ENCODE results near the gene PCBP3.
A peak's percentile ranks its signal among the peaks of the same experiment; 100 is the strongest.
"Not testable (repeated sequence)": the region's sequence is repeated elsewhere in the genome, so short reads cannot be mapped to it uniquely, and the experiment has no call there.

The PCBP3 gene

DNA sequence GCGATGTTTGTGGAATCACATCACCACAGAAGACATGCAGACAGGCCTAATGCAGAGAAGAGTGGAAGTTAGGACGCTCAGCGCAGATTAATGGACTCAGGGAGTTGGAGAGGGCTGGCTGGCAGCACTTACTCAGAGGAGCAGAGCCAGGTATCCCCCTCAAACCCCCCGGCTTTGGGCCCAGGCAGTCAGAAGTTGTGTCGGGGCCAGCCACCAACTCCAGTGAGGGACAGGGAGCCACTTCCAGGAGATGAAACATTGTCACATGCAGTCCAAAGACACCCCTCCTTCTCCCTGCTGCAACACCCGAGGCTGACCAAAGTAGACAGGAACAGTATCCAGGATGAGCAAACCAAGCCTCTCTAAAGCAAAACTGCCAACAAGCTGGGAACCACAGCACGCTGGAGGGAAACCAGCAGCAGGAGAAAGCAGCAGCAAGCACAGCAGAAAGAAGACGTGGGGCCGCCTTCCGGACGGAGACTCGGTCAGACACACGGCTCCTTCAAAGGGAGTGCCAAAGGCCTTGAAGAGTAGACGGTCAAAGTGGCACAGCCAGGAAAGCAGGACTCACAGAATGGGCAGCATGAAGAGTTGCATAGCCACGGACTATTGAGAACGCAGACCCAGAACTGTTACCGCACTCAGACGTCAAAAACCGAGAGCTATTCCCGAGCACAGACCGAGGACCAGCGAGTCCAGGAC, 149.3 kb downstream of the PCBP3 start:
- H3K4me3 ChIP-seq (ENCODE audit: low read length) = no peak overlapping the region
- no peak for DNase-seq (ENCODE audit: low read depth, low spot score)

DNA sequence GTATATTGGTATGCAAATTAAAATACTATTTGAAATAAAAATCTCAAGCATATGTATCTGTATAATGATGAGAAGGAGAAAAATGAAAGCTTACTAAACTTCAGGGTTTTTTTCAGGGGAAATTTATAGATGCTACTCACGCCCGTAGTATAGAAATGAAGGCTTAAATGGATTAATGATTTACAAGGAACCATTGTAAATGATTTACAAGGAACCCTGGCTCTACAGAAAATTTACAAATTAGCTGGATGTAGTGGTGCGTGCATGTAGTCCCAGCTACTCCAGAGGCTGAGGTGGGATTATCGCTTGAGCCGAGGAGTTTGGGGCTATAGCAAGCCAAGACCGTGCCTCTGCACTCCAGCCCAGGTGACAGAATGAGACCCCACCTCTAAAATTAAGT, 150.5 kb downstream of the PCBP3 start:
- no peak for DNase-seq (ENCODE audit: low read depth, low spot score)
- no peak overlapping the region for H3K4me3 ChIP-seq (ENCODE audit: low read length)

DNA sequence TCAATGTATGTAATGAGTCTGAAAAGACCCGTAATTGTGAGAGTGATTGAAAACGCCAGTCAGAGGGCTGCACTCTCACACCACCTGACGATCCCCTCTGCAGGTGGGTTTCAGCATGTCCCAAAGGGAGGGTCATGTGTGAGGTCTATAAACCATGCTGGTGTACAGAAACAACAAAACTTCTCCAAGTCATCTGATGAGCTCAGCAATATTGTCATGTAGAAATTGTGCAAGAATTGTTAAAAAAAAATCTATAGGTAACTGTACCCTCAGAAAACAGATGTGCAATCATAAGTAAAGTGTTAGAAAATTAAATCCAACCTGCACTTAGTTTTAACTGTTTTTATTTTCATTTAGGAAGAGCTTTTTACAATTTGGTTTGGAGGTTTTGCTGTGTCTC, 152.5 kb downstream of the PCBP3 start:
- DNase-seq (ENCODE audit: low read depth, low spot score) = no peak
- H3K4me3 ChIP-seq (ENCODE audit: low read length) = no peak overlapping the region

DNA sequence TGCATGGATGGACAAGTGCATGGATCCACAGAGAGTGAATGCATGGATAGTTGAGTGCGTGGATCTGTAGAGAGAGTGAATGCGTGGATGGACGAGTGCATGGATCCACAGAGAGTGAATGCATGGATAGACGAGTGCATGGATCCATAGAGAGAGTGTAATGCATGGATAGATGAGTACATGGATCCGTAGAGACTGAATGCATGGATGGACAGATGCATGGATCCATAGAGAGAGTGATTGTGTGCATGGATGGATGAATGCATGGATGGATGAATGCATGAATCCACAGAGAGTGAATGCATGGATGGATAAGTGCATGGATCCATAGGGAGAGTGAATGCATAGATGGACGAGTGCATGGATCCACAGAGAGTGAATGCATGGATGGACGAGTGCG, 153.8 kb downstream of the PCBP3 start:
- H3K4me3 ChIP-seq (ENCODE audit: low read length) = no peak overlapping the region
- no peak for DNase-seq (ENCODE audit: low read depth, low spot score)

DNA sequence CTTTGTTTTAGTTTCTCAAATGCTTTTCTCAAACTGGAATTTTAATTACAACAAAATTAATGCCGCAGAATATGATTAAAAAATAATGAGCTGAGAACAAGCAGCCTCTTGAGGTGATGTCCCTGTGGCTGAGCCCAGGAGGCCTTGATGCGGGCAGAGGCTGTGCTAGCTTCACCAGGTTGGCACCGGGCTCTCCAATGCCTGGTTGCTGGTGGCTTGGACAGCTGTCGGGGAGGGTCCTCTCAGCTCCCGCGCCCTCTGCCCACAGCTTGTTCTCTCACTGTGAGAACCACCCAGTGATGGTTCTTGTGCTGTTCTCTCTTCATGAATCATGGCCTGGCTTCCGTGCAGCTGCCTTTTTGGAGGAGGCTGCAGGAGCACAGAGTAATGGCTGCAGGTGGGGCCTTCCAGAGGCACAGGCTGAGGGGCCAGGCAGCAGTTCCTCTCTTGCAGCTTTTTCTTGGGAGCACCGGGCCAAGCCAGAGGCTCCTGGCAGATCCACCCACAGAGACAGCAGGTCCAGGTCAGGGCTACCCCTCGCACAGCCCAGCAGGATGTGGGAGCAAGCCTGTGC, 156.3 kb downstream of the PCBP3 start:
- H3K4me3 ChIP-seq (ENCODE audit: low read length) = no peak overlapping the region
- DNase-seq (ENCODE audit: low read depth, low spot score) = no peak

DNA sequence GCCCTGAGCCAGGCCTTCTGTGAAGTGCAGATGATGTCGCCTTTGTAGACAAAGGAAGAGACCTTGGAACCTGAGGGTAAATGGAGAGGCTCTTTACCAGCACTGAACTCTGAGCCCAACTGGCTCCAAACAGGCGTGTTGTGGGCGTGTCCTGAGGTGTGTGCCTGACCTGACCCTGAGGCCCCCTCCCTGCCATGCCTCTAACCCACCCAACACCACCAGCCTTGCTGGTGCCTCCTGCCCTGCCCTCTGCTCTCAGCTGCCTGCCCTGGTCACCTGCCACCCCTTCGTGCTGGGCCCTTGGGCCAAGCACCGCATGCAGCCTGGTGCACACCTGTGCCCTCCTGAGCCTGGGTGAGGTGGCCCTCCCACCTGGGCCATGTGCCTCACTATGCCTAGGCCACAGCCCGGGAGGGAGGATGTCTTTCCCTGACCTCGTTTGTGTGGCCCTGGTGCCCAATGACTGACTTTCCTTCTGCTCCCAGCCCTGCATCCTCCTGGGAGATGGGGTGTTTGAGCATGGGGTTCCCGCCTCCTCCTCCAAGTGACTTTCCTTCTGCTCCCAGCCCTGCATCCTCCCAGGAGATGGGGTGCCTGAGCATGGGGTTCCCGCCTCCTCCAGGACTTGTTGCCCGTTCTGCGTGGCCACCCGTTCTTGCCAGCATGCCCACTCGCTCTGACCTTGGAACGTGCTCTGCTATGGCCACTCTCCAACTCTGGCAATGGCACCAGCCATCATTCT, 157.0 kb downstream of the PCBP3 start:
- no peak overlapping the region for H3K4me3 ChIP-seq (ENCODE audit: low read length)
- DNase-seq (ENCODE audit: low read depth, low spot score) = no peak

DNA sequence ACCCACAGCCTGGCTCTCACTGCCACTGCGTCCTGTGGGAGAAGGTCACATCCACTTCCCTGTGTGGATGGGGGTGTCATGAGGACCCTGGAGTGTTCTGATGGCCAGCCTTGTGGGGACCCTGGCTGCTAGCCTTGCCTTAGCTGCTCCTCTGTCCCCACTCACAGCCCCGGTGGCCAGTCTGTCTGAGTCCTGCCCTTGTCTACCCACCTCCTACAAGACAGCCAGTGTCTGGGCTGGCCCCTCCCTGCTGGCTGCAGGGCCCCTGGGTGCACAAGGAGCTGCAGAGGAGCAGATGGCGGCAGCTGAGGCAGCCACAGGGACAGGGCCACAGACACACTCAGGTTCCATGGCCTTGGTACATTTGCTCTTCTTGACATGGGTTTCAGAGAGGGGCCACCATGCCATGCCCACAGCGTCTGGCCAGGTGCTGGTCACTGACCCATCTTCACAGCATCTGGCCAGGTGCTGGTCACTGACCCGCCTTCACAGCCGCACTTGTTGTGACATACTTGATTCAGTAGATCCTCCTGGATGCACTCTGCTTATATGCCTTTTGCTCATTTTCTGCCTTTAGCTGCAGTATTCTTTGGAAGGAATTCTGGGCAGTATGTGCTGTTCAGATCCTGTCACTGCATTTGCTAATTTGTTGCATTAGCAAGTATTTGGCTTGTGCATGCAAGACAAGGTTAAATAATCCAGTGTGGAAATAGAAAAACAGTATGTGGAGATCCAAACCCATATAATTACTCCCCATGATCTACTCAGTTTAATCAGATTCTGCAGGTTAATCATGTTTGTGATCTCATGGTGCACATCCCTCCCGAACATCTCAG, 157.8 kb downstream of the PCBP3 start:
- no peak overlapping the region for H3K4me3 ChIP-seq (ENCODE audit: low read length)
- DNase-seq (ENCODE audit: low read depth, low spot score) = no peak

DNA sequence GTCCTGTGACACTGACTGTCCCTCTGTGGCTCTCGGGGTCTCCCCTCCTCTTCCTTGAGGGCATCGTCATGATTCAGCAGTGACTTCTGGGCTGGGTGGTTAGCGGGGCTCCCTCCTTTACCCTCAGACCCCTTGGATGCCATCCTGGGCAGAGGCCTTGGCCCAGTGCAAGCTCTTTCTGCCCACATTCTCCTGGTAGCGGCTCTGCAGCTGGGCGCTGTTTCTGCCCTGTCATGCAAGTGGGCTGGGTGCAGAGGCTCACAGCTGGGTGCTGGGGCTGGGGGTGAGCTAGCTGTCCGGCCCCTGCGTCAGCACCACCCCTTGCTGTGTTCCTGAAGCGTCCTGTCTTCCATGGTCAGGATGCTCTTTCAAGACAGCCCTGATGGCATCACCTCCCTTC, 158.5 kb downstream of the PCBP3 start:
- DNase-seq (ENCODE audit: low read depth, low spot score) = no peak
- no peak overlapping the region for H3K4me3 ChIP-seq (ENCODE audit: low read length)

DNA sequence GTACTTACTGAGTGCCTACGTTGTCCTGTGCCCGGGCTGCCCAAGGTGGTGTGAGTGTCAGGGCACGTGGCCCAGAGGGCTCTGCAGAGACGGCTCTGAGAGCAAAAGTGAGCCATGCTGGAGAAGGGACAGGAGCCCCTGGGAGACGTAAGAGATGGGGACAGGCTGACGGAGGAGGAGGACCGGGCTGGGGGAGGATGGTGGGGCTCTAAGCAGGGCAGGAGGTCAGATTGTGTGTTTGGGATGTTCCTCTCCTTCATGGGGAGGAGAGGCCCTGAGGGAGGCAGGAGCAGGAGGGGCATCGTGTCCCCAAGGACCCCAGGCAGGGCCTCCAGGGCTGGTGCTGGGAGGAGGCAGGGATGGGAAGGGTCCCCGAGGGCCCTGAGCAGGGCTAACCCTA, 158.9 kb downstream of the PCBP3 start:
- no peak for DNase-seq (ENCODE audit: low read depth, low spot score)
- H3K4me3 ChIP-seq (ENCODE audit: low read length) = no peak overlapping the region

DNA sequence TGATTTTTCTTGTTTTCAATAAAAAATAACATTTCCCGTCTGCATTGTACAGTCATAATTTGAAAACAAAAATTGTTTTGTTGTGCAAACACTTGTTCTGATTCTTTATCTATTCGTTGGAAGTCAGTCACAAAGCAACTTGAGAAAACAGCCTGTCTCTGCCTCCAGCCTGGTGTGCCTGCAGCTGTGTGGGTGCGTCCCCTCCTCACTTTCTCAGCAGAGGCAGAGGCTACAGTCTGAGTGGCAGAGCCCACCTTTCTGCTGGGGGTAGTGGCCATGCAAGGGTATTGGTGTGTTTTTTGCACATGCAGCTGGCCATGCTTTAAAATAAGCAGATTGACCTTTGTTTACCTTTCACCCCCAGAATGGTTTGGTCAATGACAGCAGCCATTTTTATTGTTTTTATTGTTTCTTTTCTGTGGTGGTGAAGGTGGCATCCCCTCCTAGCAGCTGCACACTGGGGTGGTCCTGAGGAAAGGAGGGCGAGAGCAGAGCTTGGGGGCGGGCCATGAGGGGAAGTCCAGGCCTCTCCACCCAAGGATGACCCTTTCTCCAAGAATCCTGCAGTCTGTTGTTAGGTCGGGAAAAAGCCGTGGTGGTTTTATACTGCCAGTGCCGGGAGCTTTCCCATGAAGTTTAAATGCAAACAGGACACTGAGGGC, 159.6 kb downstream of the PCBP3 start:
- H3K4me3 ChIP-seq (ENCODE audit: low read length) = no peak overlapping the region
- DNase-seq (ENCODE audit: low read depth, low spot score) = no peak

DNA sequence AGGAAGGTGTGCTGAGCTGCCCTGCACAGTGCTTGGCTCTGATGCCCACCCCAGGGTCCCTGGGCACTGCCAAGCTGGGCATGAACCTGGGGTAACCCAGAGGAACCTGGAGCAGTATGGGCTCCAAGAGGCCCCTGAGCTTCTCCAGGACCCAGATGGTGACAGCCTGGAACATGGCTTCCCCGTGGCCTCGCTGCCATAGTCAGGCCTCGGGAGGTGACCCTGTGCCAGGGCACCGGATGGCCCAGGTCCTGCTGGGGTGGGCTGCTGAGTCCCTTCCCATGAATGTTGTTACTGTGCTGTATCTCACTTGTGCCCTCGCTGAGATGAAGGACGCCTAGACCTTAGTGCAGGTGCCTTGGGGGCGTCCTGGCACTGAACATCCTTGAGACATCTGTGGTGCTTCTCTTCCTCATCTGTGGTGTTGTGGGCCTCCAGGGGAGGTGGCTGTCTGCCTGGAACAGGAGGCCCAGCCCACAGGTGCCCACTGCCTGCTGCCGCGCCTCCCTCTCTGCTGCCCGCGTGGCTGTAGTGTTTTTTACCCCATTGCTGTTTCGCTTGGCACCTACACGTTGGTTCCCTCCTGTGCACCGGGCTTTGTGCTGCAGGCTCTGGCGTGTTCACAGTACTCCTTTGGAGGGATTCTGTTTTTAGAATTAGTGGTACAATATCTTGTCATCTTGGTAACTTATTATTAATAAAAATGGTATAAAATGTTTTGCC, 160.3 kb downstream of the PCBP3 start:
- no peak for DNase-seq (ENCODE audit: low read depth, low spot score)
- H3K4me3 ChIP-seq (ENCODE audit: low read length) = no peak overlapping the region

DNA sequence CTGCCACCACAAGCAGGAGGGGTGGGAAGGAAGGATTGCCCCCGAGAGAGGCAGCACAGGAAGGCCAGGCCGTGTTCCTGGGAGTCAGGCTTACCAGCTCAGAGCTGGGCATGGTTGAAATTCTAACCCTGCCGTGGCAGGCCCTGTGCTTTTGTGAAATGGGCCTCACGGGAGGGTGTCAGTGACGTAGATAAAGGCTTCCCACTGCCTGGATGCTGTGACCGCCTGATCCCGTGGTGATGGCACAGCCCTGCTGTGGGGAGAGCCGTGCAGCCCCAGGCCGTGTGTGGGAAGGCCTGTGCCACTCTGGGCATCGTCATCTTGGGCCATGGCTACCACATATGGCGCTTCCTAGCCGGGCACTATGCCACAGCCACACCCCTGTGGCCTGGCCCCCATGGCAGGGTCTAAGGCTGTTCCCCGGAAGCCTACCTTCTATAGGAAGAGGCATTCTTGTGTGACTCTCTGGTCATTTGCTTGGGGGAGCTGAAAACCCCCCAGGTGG, 161.3 kb downstream of the PCBP3 start:
- DNase-seq (ENCODE audit: low read depth, low spot score) = no peak
- H3K4me3 ChIP-seq (ENCODE audit: low read length) = no peak overlapping the region

DNA sequence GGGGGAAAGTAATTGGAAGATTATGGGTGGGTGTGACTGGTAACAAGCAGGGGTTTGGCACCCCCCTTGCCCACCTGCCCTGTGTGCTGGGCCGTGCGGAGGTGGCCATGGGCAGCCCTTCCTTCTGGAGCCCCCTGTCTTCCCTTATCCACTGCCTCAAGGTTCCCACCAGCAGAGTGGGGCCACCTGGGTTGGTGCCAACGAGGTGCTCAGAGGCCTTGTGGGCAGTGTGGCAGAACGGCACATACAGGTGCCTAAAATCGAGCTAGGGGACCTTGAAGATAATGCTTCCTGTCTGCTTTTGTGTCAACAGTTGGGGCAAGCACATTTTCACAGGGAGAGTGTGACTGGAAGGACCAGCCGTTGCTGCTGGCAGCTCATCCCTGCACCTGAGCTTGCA, 161.8 kb downstream of the PCBP3 start:
- DNase-seq (ENCODE audit: low read depth, low spot score) = peak; percentile 63
- H3K4me3 ChIP-seq (ENCODE audit: low read length) = no peak overlapping the region

DNA sequence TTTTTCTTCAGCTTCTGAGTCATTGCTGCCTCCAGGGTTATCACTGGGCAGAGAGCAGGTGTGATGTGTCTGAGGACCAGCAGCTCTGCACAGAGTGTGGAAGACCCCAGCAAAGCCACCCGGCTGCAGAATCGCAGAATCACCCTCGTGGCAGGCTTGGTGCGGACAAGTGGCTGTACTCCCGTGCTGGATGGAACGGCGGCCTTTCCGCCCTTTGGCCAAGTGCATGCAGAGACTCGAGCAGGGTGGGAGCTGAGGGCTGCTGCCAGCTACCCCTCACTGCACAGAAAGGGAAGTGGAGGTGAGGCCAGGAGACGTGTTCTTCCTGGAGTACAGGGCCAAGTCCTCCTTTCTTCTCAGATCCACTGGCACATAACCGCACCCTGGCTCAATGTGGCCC, 162.5 kb downstream of the PCBP3 start:
- no peak overlapping the region for H3K4me3 ChIP-seq (ENCODE audit: low read length)
- no peak for DNase-seq (ENCODE audit: low read depth, low spot score)

DNA sequence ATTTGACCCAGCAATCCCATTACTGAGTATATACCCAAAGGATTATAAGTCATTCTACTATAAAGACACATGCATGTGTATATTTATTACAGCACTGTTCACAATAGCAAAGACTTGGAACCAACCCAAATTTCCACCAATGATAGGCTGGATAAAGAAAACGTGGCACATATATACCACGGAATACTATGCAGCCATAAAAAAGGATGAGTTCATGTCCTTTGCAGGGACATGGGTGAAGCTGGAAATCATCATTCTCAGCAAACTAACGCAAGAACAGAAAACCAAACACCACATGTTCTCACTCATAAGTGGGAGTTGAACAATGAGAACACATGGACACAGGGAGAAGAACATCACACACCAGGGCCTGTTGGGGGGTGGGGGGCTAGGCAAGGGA, 165.1 kb downstream of the PCBP3 start:
- not testable (repeated sequence) for DNase-seq (ENCODE audit: low read depth, low spot score); H3K4me3 ChIP-seq (ENCODE audit: low read length)

DNA sequence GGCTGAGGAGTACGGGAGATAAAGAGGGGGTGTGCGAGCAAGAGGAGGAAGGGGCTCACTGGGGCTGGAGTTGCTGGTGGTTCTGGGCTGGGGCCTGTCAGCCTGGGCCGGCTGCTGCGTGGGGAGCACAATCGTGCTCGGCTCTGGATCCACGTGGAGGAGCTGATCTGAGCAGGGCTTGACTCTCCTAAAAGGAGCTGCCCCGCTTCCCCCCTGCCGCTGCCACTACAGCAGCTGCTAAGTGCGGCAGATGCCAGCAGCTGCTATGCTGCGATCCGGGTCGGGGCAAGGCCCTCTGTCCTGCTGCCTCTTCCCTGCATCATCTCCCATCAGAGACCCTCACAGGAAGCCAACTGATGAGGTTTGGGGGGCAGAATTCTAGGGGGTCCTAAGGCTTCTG, 165.9 kb downstream of the PCBP3 start:
- DNase-seq (ENCODE audit: low read depth, low spot score) = no peak
- no peak overlapping the region for H3K4me3 ChIP-seq (ENCODE audit: low read length)

DNA sequence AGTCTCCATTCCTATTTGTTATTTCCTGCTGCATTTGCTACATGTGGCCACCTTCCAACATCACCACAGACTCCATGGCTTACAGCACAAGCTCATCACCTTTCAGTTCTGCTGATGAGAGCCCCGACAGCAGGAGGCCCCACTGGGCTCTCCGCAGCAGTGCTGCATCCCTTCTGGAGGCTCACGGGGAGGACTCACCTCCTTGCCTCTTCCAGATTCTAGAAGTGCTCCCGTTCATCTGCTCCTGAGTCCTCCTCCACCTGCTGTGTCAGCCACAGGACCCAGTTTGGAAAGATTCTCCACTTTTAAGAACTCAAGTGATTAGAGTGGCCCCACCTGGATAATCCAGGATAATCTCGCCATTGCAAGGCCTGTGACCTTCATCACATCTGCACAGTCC, 167.6 kb downstream of the PCBP3 start:
- no peak for DNase-seq (ENCODE audit: low read depth, low spot score)
- H3K4me3 ChIP-seq (ENCODE audit: low read length) = no peak overlapping the region

DNA sequence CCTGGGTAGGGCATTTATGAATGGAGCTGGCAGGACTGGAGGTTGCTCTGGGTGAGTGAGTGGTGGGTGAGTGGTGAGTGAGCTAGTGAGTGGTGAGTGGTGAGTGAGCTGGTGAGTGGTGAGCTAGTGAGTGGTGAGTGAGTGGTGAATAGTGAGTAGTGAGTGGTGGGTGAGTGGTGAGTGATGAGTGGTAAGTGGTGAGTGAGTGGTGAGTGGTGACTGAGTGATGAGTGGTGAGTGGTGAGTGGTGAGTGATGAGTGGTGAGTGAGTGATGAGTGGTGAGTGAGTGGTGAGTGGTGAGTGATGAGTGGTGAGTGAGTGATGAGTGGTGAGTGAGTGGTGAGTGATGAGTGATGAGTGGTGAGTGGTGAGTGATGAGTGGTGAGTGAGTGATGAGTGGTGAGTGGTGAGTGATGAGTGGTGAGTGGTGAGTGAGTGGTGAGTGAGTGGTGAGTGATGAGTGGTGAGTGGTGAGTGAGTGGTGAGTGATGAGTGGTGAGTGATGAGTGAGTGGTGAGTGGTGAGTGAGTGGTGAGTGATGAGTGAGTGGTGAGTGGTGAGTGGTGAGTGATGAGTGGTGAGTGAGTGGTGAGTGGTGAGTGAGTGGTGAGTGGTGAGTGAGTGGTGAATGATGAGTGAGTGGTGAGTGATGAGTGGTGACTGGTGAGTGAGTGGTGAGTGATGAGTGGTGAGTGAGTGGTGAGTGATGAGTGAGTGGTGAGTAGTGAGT, 170.8 kb downstream of the PCBP3 start:
- H3K4me3 ChIP-seq (ENCODE audit: low read length); DNase-seq (ENCODE audit: low read depth, low spot score): not testable (repeated sequence)

Measured in Jurkat, Clone E6-1 (cell line).